ENCODE measurements around the gene PPFIA2.

- TF ChIP-seq CTCF (IDR thresholded peaks at IDR 0.05), result no peak
- no peak for TF ChIP-seq EP300 (IDR thresholded peaks at IDR 0.05)
Measured at GRCh38 chr12:81337886-81338285, 421.3 kb downstream of the PPFIA2 start.

Measured in stomach (tissue), 4 donors.